Brain pericyte (primary cell): ENCODE data around the gene KBTBD13.
"Not testable (repeated sequence)": the region's sequence is repeated elsewhere in the genome, so short reads cannot be mapped to it uniquely, and the experiment has no call there.

Experiments
- DNase-seq: peaks from one replicate; pipeline ENCODE4 v3.0.0-alpha.2; 2012; ENCODE audit warnings: low read depth, low spot score

Gene KBTBD13

GRCh38 chr15:65069179-65069578 is 7.4 kb upstream of the KBTBD13 start:
- no peak for DNase-seq

GRCh38 chr15:65069779-65070546 is 6.6 kb upstream of the KBTBD13 start:
- no peak for DNase-seq

GRCh38 chr15:65071381-65071811 is 5.2 kb upstream of the KBTBD13 start:
- DNase-seq, result no peak

DNA sequence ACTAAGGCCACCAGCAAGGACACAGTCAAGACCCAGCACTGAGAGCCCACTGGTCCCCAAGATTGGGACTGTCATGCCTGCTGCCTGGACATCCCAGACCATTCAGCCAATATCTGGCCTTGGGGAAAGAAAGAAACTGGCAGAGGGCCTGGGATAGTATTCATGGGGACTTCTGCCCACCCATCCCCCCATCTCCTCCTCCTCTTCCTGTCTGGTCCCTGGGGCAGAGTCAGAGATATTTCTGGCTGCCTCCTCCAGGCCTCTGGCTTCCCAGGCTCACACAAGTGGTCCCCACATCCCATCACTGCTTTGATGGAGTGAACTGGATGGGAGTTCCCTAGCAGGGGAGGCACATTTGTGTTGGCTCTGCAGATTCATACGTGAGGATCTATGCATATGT is 4.5 kb upstream of the KBTBD13 start:
- no peak for DNase-seq

DNA sequence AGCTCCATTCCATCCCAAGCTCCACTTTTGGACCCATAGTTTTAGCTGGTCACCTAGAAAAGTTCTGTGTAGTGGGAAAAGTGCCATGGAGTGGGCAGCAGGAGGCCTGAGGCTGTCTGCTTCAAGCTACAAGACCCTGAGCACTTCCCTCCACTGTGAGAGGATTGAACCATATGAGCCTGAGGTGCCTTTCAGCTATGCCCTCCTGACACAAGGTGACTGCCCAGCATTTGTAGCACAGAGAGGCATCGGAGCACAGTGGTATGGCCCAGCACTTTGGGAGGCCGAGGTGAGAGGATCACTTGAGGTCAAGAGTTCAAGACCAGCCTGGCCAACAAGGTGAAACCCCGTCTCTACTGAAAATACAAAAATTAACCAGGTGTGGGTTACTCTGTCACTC is 3.9 kb upstream of the KBTBD13 start:
- DNase-seq, result no peak

DNA sequence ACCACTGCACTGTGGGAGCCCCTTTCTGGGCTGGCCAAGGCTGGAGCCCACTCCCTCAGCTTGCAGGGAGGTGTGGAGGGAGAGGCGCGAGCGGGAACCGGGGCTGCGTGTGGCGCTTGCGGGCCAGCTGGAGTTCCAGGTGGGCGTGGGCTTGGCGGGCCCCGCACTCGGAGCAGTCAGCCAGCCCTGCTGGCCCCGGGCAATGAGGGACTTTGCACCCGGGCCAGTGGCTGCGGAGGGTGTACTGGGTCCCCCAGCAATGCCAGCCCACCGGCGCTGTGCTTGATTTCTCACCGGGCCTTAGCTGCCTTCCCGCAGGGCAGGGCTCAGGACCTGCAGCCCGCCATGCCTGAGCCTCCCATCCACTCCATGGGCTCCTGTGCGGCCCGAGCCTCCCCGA is 1.6 kb upstream of the KBTBD13 start:
- DNase-seq, result not testable (repeated sequence)

GRCh38 chr15:65075607-65076395 is 745 bp upstream of the KBTBD13 start:
- not testable (repeated sequence) for DNase-seq

DNA sequence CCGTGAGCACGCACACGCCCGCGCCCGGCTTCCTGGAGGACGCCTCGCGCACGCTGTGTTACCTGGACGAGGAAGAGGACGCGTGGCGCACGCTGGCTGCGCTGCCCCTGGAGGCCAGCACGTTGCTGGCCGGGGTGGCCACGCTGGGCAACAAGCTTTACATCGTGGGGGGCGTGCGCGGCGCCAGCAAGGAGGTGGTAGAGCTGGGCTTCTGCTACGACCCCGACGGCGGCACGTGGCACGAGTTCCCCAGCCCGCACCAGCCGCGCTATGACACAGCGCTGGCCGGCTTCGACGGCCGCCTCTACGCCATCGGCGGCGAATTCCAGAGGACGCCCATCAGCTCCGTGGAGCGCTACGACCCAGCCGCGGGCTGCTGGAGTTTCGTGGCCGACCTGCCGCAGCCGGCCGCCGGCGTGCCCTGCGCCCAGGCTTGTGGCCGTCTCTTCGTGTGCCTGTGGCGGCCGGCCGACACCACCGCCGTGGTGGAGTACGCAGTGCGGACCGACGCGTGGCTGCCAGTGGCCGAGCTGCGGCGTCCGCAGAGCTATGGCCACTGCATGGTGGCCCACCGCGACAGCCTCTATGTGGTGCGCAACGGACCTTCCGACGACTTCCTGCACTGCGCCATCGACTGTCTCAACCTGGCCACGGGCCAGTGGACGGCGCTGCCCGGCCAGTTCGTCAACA is 890 bp downstream of the KBTBD13 start:
- DNase-seq, result no peak

GRCh38 chr15:65077981-65078352 is 1.4 kb downstream of the KBTBD13 start:
- no peak for DNase-seq

DNA sequence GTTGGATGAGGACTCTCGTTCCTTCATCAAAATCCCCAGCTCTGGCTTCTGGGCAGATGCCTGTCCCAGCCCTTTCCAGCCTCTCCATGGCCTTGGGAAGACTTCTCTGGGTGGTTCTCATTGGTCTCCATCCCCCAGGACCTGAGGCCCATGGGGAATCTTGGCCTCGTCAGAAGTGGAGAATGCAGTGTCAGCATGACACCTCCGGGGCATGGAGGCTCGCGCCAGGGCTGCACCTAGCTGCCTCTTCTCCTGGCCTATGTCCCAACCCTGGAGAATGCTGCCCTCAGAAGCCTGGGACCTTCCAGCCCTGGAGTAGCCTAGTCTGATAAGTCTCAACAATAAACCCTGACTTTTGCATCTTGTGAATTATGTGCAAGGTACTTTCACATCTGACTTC is 3.0 kb downstream of the KBTBD13 start:
- DNase-seq, result no peak

GRCh38 chr15:65081270-65081669 is 4.7 kb downstream of the KBTBD13 start:
- no peak for DNase-seq

DNA sequence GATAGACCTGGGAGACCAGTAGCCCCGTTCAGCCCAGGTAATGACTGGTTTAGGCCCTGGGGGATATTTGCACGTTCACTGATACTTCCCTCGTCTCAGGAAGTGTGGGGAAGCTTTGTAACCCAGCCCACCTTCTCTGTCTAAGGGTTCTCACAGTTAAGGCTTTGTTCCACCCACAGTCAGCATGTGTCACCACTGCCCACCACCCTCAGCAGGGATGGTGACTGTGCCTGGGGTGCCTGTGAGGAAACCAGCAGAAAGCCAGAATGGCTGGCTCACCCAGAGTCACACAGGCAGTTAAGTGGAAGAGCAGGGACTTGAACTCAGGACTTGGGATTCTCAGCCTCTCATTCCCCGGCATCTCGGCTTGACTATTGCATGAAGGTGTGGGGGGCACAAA is 5.2 kb downstream of the KBTBD13 start:
- no peak for DNase-seq

DNA sequence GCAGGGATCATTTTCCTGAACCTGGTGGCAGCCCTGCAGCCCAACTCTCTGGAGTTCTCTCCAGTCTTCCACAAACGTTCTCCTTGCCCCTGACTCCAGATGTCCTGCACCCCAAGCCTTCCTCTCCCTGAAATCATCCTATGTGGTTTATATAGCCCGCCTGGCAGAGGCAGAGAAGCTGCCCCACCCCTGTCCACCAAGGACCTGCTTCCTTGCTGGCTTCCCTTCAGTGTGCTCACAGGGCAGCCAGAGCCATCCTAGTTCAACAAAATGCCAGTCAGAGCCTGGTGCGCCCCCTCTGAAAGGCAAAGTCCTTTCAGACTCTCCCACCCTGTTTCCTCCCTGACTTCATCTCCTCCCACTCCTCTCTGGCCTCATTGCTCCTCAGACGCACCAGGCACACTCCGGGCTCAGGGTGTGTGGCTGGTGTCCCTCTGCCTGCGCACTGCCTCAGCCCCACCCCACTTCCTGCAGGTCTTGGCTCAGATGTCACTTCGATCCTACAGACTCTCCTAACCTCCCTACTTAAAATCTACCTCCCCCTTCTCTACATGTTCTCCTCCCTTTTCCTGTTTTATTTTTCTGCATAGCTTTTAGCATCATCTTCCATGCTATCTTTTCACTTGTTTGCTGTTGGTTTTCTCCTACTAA is 5.9 kb downstream of the KBTBD13 start:
- no peak for DNase-seq

GRCh38 chr15:65083262-65083701 is 6.7 kb downstream of the KBTBD13 start:
- DNase-seq, result no peak

DNA sequence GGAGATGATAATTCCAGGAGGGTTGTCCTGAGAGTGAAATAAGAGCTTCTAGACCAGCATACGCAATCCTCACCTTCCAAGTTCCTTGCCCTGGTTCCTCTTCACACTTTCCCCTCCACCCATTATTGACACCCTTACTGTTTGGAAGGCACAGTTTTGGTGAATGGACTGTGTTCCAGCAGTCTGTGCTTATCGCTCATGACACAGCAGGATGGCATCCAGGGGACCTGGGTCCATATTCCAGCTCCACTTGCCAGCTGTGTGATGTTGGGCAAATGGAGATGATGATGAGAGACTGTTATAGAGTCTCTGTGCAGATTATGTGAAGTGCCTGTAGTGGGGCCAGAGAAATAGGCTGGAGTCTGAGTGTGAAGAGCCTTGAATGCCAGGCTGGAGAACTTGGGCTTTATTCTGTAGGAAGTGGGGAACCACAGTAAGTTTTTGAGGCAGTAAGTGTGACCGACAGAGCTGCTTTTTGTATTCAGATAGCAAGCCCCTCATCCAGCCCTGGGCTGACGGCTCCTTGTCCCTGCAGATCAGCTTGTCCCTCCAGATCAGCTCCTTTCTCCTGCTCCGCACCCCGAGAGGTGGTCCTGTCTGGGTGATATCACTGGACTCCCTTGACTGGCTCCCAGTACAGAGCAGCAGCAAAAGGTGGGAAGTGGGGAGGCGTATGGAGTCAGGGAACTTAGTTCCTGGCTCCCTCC is 8.1 kb downstream of the KBTBD13 start:
- DNase-seq, result no peak

DNA sequence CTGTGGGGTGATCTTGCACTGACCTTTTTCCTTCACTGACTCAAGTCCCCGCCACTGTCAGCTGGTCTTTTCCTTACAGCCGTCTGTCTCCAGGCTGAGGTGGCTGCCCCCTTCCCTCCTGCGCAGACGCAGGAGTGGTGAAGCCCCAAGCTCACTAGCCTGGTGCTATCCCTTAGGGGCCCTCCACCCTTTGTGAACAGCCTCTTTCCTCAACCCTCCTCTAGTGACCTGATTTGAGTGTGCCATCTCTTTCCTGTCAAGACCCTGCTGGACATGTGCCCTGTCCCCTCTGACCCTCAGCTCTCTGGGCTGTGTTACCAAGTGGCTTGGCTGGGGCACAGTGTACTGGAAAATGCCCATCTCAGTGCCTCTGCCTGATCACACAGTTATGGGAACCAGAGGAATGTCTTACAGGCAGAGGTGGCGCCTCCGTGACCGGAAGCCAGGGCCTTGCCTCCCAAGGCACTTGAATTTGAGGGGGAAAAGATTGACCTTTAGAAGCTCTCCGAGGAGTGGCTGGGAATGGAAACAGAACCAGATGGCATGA is 8.7 kb downstream of the KBTBD13 start:
- no peak for DNase-seq

DNA sequence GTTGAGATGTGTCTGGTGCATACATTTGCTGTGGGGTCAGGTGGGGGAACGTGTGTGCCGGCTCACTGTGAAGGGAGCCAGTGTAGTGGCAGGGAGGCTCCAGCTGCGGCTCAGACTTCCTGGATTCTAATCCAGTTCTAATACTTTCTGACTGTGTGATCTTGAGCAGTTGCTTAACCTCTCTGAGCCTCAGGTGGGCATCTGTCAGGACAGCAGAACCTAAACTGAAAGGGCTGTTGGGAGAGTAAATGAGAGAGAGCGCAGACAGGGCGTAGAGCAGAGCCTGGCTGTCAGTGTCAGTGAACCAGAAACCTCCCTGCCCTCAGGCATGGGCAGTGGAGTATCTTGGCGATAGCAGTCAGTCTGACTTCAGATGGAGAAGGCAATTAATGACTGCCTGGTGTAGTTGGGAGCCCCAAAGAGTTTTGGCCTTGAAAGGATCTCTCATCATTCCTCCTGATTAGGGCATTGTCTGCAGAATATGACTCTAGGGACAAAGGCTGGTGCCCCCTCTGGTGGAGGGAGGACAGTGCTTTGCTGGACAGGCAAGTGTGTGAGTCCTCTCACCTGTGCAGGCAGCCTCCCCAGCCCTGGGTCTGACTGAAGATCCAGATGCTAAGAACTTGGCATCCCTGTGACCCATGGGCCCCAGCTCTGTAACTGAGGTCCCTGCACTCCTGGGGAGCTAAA is 9.6 kb downstream of the KBTBD13 start:
- DNase-seq, result no peak

DNA sequence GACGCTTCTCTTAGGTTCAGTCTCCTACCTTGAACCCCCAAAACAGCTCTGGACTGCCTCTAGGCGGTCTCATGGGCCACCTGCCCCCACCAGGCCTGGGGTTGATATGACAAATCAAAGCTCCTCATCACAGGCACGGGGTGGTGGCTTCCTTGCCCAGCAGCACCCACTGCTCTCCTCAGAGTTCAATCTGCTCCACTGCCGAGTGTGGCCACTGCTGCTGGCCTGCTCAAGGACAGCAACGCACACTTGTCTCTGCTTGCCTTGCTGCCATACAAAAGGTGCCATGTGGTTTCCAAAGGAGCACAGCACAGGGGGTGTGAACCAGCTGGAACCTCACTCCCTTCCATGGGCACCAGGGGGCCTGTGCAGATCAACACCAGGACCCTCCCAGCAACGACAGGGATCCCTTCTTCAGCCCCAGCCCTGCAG is 10.2 kb downstream of the KBTBD13 start:
- no peak for DNase-seq

- no peak for DNase-seq
Observed at GRCh38 chr15:65087411-65087810, 10.9 kb downstream of the KBTBD13 start.

GRCh38 chr15:65087873-65088642 is 11.5 kb downstream of the KBTBD13 start:
- DNase-seq, result no peak
